ENCODE data around the gene ADAMTS2.

GRCh38 chr5:179131321-179131835, 213.9 kb downstream of the ADAMTS2 start:
- TF ChIP-seq CTCF (IDR thresholded peaks at IDR 0.05; ENCODE audit: insufficient read depth, low read length, poor library complexity, severe bottlenecking) (no peak), EZH2phosphoT487 (conservative IDR thresholded peaks at IDR 0.05; ENCODE audit: low read length) (no peak)
